ENCODE data around the gene ATP6V0E2.

ATP6V0E2 gene

DNA sequence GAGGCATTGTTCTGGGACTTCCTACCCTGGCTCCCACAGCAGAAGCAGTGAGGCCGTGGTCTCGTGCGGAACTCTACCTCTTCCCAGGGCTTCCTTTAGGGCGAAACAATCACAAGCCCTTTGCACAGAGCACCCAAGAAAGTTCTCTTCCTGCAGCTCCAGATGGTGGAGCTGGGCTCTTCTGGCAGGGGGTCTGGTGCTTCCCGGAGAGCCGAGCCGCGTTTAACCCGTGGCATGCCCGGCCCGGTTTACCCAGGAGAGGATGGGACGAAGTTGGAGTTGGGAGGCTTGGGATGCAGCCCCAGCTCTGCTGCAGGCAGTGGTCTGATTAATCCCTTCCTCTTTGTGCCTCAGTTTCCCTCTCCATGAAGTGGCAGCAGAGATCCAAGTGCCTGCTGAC, 9.0 kb upstream of the ATP6V0E2 start:
- no peak for DNase-seq

- DNase-seq = peak in 1 of 2 donors; percentile 42
These were observed 8.3 kb upstream of the ATP6V0E2 start for GRCh38 chr7:149865437-149865836.

DNA sequence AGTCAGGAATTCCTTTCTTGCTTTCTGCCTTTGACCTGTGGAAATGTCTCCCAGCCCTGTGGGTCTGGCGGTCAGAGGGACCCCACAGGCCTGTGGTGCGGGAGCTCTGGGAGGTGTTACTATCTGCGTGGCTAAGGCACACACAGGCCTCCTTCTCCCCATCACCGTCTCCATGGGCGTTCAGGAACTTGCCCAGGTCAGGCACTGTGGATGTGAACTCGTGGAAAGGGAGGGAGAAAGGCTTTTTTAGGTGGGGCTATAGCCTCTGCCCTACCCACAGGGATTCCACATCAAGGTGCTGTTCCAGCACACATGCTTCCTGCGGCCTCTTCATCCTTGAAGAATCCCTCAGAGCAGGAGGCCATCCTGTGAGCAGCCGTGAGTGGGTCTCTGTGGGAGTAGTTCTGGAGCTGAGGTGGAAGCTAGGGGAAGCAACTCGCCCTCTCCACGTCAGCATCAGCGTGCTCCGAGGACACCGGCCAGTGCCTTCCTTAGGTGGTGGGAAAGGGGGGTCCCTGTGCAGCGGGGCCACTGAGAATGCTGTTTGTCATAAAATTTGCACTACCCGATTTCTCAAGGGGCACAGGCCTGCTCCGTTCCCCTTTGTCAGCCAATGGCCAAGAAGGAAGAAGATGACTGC, 7.5 kb upstream of the ATP6V0E2 start:
- DNase-seq = no peak

DNA sequence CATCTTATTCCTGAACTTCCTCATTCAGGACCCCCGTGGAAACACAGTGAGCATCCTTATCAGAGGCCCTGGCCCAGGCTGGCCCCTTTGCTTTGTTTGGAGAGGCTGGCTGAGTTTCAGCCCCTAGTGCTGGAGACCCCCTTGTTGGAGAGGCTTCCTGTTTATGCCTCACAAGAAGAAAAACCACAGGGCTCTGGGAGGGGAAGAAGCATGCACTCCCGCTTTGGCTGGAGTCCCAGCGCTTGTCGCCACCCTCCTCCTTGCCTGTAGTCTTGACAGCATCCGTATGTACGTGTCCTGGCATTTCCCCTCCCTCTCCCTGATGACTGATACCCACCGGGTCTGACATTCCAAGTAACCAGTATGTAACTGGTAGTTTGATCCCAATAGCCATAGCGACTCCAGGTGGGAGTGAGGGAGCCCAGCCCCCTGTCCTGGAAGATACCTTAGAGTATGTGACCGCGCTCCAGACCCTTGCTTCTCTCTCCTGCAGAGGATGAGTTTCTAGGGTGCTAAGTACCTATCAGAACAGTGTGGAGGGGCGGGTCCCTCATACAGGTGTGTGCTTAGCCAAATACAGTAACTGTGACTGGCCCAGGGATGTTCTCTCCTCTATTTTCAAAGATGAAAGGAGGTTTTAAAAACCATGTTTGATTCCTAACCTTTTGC, 6.9 kb upstream of the ATP6V0E2 start:
- no peak for DNase-seq

DNA sequence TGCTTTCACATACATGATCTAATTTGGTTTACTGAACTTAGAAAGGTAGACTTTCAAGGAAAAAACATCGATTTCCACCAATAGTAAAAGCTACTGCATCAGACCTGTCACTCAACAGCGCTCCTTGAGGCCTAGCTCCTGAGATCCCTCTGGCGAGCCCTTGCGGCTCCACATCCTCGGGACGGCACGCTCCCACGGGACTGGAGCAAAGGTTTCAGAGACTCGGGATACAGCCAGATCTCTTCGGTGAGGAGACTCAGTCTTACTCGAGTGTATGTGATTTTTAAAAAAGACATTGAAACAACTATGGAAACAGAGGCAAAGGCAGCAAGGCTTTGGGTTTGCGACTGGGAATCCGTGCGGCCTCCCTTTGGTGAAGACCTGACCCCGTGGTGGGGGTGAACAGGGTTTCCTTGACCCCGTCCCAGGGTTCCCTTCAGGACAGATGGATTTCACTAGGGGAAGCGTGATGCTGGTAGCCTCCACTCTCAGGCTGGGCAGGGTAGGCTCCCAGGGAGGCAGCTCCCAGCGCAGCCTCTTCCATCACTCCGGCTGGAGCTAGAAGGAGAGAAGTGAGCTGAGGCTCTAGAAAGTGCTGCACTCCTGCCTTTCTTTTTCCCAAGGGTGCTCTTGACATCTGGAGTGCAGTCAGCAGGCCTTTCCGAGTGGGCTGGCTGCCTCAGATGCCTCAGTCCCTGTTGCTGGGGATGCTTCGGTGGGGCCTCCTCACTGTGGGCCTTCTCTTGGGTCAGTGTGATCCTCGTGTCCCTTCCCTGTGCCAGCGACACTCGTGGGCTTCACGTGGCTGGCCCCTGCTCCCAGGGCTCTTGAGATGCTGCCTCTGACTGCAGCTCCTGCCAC, 5.8 kb upstream of the ATP6V0E2 start:
- no peak for DNase-seq

DNA sequence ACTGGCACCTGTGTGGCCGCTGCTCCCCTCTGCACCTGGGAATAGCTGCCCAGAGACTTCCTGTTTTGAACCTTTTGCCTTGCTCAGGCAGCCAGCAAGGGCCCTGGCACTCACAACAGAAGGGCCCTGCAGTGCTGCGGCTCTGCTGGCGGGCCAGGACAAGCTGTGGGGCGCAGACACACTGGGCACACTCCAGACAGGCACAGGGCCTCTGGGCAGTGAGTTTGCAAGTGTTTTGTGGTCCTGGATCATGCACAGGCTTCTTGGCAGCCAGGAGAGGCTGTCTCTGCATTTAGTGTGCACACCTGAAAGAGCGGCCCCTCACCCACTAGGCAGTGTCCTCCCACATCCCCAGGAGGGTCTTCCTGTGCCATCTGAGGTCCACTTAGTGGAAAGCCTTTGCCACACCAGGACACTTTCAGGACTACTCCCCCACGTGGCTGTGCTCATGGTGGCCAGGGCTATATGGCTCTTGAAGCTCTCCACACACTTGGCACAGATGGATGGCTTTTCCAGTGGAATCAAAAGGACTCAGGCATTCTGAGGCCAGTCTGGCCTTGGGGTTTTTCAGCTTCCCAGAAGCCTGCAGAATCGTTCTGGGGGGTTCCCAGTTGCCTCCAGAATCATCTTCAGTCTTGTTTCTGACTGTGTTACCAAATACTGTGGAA, 5.0 kb upstream of the ATP6V0E2 start:
- DNase-seq = no peak

GRCh38 chr7:149869291-149869650, 4.5 kb upstream of the ATP6V0E2 start:
- DNase-seq = no peak

DNA sequence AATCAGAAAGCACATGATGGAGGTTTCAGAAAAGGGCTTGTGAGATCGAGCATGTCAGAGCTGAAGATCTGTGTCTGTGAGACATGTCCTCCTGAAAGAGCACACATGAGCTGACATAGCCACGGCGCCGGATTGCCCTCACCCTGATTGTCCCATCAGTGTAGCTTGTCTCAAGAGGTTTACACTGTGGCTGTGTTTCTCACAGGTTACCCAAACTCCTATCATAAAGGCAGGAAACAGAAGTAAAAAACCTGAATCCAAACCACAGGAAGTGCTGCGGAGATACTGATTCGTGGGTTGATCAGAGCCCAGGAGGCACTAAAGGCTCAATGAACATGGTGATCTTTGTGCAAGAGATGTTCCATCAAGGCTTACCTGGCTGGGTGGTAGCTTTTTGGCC, 3.9 kb upstream of the ATP6V0E2 start:
- peak in 1 of 2 donors; percentile 14 for DNase-seq

GRCh38 chr7:149870274-149870673, 3.5 kb upstream of the ATP6V0E2 start:
- no peak for DNase-seq

GRCh38 chr7:149870701-149871483, 2.9 kb upstream of the ATP6V0E2 start:
- no peak for DNase-seq

DNA sequence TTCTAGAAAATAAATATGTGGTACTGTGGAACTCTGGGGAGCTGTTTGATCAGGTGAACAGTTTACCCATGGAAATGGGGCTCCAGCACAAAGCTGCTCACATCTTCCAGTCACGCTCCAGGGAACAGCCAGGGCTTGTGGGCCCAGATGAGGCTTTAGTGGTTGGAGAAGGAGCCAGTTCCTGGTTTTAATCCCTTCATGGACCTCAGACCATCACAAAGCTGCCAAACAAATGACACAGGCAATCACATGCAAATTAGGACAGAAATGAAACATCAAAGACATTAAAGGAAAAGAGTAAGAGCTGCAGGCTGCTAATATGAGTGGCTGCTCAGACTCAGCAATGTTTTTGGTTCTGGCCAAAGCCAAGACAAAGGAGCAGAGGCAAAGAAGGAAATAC, 2.2 kb upstream of the ATP6V0E2 start:
- no peak for DNase-seq

DNA sequence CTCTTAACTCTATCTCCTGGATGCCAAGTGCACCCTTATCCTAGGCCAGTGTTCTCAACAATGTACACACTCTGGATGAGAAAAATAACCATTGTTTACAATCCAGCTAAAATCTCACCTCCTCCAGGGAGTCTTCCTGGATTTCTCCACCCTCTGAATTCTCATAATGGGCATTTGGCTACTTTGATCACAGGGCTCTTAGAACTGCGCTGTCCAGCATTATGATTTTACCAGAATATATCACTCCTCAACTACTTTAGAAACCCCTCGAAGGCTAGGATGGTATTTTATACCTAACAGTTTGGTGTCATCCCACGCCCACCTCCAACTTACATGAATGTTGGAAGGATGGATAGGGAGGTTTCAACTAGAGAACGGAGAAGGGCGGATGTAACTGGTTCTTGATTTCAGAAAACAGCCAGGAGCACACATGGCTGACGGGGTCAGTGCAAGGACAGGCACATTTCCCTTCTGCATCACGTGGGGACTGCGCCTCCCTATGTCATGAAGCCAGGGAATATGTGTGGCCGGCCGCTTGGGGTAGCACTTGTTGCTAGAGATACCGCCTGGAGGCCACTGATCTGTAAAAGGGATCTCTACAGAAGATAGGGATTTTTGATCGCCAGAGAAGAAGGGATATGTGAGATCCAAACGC, 1.2 kb upstream of the ATP6V0E2 start:
- DNase-seq = no peak

DNA sequence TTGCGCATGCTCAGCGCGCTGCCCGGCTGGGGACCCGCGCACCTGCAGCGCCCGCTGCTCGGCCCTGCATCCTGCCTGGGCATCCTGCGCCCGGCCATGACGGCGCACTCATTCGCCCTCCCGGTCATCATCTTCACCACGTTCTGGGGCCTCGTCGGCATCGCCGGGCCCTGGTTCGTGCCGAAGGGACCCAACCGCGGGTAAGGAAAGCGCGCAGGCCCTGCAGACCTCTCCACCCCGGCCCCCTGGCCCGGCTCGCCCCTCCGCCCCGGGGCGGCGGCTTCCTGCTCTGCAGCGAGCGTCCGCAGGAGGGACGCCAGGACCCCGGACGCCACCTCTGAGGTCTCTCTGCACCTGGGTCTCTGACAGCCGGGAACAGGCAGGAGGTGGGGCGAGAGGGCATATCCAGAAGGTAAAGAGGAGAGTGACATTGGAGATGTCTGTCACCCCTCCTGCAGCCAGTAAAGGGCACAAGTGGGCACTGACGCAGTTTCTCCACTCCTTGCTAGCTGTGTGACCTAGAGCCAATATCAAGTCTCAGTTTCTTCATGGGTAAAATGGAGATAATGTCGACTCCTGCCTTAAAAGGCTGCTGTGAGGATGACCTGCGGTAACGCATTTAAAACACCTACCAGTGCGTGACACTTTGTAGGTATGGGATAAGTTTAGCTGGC, 338 bp downstream of the ATP6V0E2 start:
- no peak for DNase-seq

- DNase-seq = no peak
These were observed 867 bp downstream of the ATP6V0E2 start for GRCh38 chr7:149874644-149875028.

- DNase-seq = no peak
These were observed 1.6 kb downstream of the ATP6V0E2 start for GRCh38 chr7:149875396-149875795.

GRCh38 chr7:149877890-149878522, 4.2 kb downstream of the ATP6V0E2 start:
- DNase-seq = no peak

DNA sequence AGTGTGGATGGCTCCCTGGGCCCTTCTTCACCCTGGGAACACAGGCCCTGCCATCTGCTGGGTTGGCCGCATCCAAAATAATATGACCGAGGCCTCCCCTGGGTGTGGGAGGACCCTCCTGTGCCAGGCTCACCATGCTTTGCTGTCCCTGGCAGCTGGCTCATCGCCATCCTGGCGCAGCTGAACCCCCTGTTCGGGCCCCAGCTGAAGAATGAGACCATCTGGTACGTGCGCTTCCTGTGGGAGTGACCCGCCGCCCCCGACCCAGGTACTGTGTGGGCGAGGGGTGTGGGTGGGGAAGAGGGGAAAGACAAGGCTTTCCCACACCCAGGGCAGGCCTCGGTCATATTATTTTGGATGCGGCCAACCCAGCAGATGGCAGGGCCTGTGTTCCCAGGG, 4.8 kb downstream of the ATP6V0E2 start:
- DNase-seq = no peak

DNA sequence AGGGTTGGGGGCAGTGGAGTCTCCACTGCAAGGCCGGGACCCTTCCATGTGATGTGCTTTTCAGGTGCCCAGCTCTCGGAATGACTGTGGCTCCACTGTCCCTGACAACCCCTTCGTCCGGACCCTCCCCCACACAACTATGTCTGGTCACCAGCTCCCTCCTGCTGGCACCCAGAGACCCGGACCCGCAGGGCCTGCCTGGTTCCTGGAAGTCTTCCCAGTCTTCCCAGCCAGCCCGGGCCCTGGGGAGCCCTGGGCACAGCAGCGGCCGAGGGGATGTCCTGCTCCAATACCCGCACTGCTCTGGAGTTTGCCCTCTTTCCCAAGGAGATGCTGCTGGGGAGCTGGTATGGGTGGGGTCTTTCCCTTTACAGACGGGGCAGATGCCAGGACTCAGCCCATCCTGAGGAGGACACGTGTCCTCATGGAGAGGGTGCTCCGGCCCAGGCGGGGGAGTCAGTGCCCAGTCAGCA, 5.5 kb downstream of the ATP6V0E2 start:
- no peak for DNase-seq

GRCh38 chr7:149879766-149880637, 6.2 kb downstream of the ATP6V0E2 start:
- DNase-seq = no peak

Measured in bone marrow (tissue), 2 donors.